Testis (tissue), 3 donors: ENCODE data around the gene TMEM151B. TPM values are rescaled to one million over a fixed set of nuclear protein-coding genes. Genes with fewer than 3 reads are reported as not detected.
A peak's percentile ranks its signal among the peaks of the same experiment; 100 is the strongest.

Source experiments
- DNase-seq: peaks from one replicate; pipeline ENCODE4 v3.0.0-alpha.2; 2019
- H3K27ac ChIP-seq, 2 donors: fragments of 200-600 bp; sonication (generic); one replicate each; pipeline ENCODE4 v1.5.1; 2019
- H3K27me3 ChIP-seq: fragments of 200-600 bp; sonication (generic); one replicate; pipeline ENCODE4 v1.5.1; 2019
- H3K36me3 ChIP-seq: fragments of 200-600 bp; sonication (generic); one replicate; pipeline ENCODE4 v1.5.1; 2017; ENCODE audit warnings: low read depth; ENCODE audit errors: missing control alignments
- H3K4me1 ChIP-seq: fragments of 200-600 bp; sonication (generic); one replicate; pipeline ENCODE4 v1.5.1; 2019
- H3K4me3 ChIP-seq, 2 donors: fragments of 200-600 bp; sonication (generic); one replicate each; pipeline ENCODE4 v1.5.1; 2017 to 2019
- H3K9me3 ChIP-seq: fragments of 200-600 bp; sonication (generic); one replicate; pipeline ENCODE4 v1.5.1; 2017
- CTCF ChIP-seq, 3 experiments: fragments of 450-650 bp in 2 of 3; fragments of 200-600 bp in 1 of 3; sonication (generic) in 1 of 3; IDR thresholded peaks; one replicate each; pipeline ENCODE4 v1.5.1; 2016 to 2019; ENCODE audit warnings: antibody characterized with exemption in 3 of 3, mild to moderate bottlenecking in 2 of 3, moderate library complexity in 1 of 3
- POLR2A ChIP-seq: fragments of 450-650 bp; IDR thresholded peaks from one replicate; pipeline ENCODE4 v1.6.1; 2017; ENCODE audit warnings: antibody characterized with exemption, mild to moderate bottlenecking, moderate library complexity
- WGBS, 2 donors: methylation state at CpG; one replicate each; pipeline ENCODE4 v1.1.5; 2018; 5-methylcytosine and 5-hydroxymethylcytosine counted together
- intact Hi-C: fragments of 100-400 bp; cut with DNase I; formaldehyde crosslinking; loops from one replicate; pipeline ENCODE4 v1.15.1; 2023; ENCODE audit warnings: low total_unique reads
- polyA plus RNA-seq: library from polyadenylated mRNA; stranded (reverse); fragments of 350-450 nt; fragmentation: Illumina TruSeq; extraction: RNeasy Lipid Tissue Mini Kit (QIAGEN cat#74804); gene quantifications from one replicate; pipeline ENCODE4 v1.2.3, GENCODE V29; 2014; ENCODE audit warnings: low read depth, low replicate concordance; ENCODE audit not compliant: insufficient read depth
- total RNA-seq, 2 donors: library from RNA; depleted of rRNA; stranded (reverse); fragments of >200 nt; gene quantifications; one replicate each; pipeline ENCODE4 v1.2.3, GENCODE V29; 2016

TMEM151B gene
- total and polyA plus RNA-seq, 3 donors from 2014 or later = 1.3 to 2.8 (median 1.6) TPM

- intact Hi-C loops = loop anchor here (10.0 kb wide), 1 partner anchor 61 kb away; no protein-coding TSS in a partner anchor
- peaks cover 30% of the 10 kb centered on the region for H3K4me1 ChIP-seq
- H3K4me3 ChIP-seq = no peak overlapping the region
- H3K9me3 ChIP-seq = no peaks in the 10 kb centered on the region
- DNase-seq = no peak
- H3K27me3 ChIP-seq = no peaks in the 10 kb centered on the region
- no peaks in the 10 kb centered on the region for H3K36me3 ChIP-seq
- WGBS, 2 donors = 92 to 93% methylated on average over 6 of the region's 6 CpGs
- TF ChIP-seq CTCF (IDR thresholded peaks at IDR 0.05) (no peak), POLR2A (no peak)
- H3K27ac ChIP-seq = peak overlapping the region in 1 of 2 donors; percentile 23
These were observed 34.2 kb upstream of the TMEM151B start for GRCh38 chr6:44235891-44236516.

GRCh38 chr6:44237021-44237812 lies 33.0 kb upstream of the TMEM151B start:
- Histone ChIP-seq H3K4me1 (peaks cover 30% of the 10 kb centered on the region), H3K36me3 (no peaks in the 10 kb centered on the region), H3K4me3 (peak overlapping the region; percentile 67 to 68), H3K27me3 (no peaks in the 10 kb centered on the region), H3K27ac (peak overlapping the region; percentile 94 to 98), H3K9me3 (no peaks in the 10 kb centered on the region)
- WGBS, 2 donors = 34 to 37% methylated on average over 16 to 22 of the region's 22 CpGs
- TF ChIP-seq POLR2A (no peak), CTCF (IDR thresholded peaks at IDR 0.05) (no peak)
- intact Hi-C loops = loop anchor here (10.0 kb wide), 1 partner anchor 62 kb away; no protein-coding TSS in a partner anchor
- peak; percentile 87 for DNase-seq

- TF ChIP-seq CTCF (IDR thresholded peaks at IDR 0.05) = peak; percentile 99 to 100 (median 99)
- no peak for TF ChIP-seq POLR2A
- intact Hi-C loops = loop anchor here (10.0 kb wide), 1 partner anchor 63 kb away; no protein-coding TSS in a partner anchor
- WGBS, 2 donors = 1% methylated on average over 15 to 40 of the region's 42 CpGs
- Histone ChIP-seq H3K36me3 (no peaks in the 10 kb centered on the region), H3K9me3 (no peaks in the 10 kb centered on the region), H3K27ac (peak overlapping the region; percentile 94 to 98), H3K27me3 (no peaks in the 10 kb centered on the region), H3K4me1 (peaks cover 30% of the 10 kb centered on the region), H3K4me3 (peak overlapping the region; percentile 67 to 68)
- peak; percentile 85 for DNase-seq
These were observed 32.3 kb upstream of the TMEM151B start for GRCh38 chr6:44237813-44238433.

GRCh38 chr6:44238687-44239350 lies 31.4 kb upstream of the TMEM151B start:
- intact Hi-C loops = loop anchor here (10.0 kb wide), 1 partner anchor 64 kb away; no protein-coding TSS in a partner anchor
- Histone ChIP-seq H3K4me3 (no peak overlapping the region), H3K9me3 (no peaks in the 10 kb centered on the region), H3K36me3 (no peaks in the 10 kb centered on the region), H3K27me3 (no peaks in the 10 kb centered on the region), H3K27ac (no peak overlapping the region), H3K4me1 (peaks cover 23% of the 10 kb centered on the region)
- no peak for DNase-seq
- no peak for TF ChIP-seq POLR2A
- no peak for TF ChIP-seq CTCF (IDR thresholded peaks at IDR 0.05)
- 83 to 84% methylated on average over 7 of the region's 7 CpGs for WGBS, 2 donors
